Activated naive CD4-positive, alpha-beta T cell treated with anti-CD3 and anti-CD28 coated beads, Interleukin-2, amount 50 U/mL, for 24 hours (primary cell): ENCODE results near the gene KCNJ4.
"Not testable (repeated sequence)": the region's sequence is repeated elsewhere in the genome, so short reads cannot be mapped to it uniquely, and the experiment has no call there.

Experiments
- H3K27ac Mint-ChIP-seq: one replicate; pipeline ENCODE4 v1.8.0; 2021; ENCODE audit warnings: mild to moderate bottlenecking, mixed read lengths
- H3K27me3 Mint-ChIP-seq: one replicate; pipeline ENCODE4 v1.8.0; 2021; ENCODE audit warnings: mixed read lengths
- H3K36me3 Mint-ChIP-seq: one replicate; pipeline ENCODE4 v1.8.0; 2021; ENCODE audit warnings: mixed read lengths
- H3K4me1 Mint-ChIP-seq: one replicate; pipeline ENCODE4 v1.8.0; 2021; ENCODE audit warnings: mixed read lengths
- H3K4me3 Mint-ChIP-seq: one replicate; pipeline ENCODE4 v1.8.0; 2021; ENCODE audit warnings: mild to moderate bottlenecking, mixed read lengths
- H3K9me3 Mint-ChIP-seq: one replicate; pipeline ENCODE4 v1.8.0; 2021; ENCODE audit warnings: mixed read lengths

KCNJ4 gene

GRCh38 chr22:38400256-38400655 lies 54.7 kb downstream of the KCNJ4 start:
- not testable (repeated sequence) for H3K9me3 Mint-ChIP-seq, H3K27me3 Mint-ChIP-seq, H3K36me3 Mint-ChIP-seq, H3K4me3 Mint-ChIP-seq, H3K27ac Mint-ChIP-seq
- H3K4me1 Mint-ChIP-seq: peaks cover 25% of the 10 kb centered on the region

GRCh38 chr22:38398609-38399461 lies 56.2 kb downstream of the KCNJ4 start:
- Mint-ChIP-seq H3K4me3 (peak overlapping the region; percentile 87), H3K27me3 (no peaks in the 10 kb centered on the region), H3K4me1 (peaks cover 39% of the 10 kb centered on the region), H3K27ac (no peak overlapping the region), H3K9me3 (no peaks in the 10 kb centered on the region), H3K36me3 (no peaks in the 10 kb centered on the region)

- Mint-ChIP-seq H3K4me3 (peak overlapping the region; percentile 65), H3K4me1 (peaks cover 45% of the 10 kb centered on the region)
- not testable (repeated sequence) for H3K36me3 Mint-ChIP-seq, H3K27me3 Mint-ChIP-seq, H3K27ac Mint-ChIP-seq, H3K9me3 Mint-ChIP-seq
Observed at GRCh38 chr22:38398181-38398608, 56.8 kb downstream of the KCNJ4 start.

GRCh38 chr22:38397189-38398085 lies 57.6 kb downstream of the KCNJ4 start:
- no peaks in the 10 kb centered on the region for H3K36me3 Mint-ChIP-seq
- H3K9me3 Mint-ChIP-seq: no peaks in the 10 kb centered on the region
- peak overlapping the region; percentile 78 for H3K4me3 Mint-ChIP-seq
- H3K27me3 Mint-ChIP-seq: no peaks in the 10 kb centered on the region
- no peak overlapping the region for H3K27ac Mint-ChIP-seq
- peaks cover 51% of the 10 kb centered on the region for H3K4me1 Mint-ChIP-seq

GRCh38 chr22:38396440-38397069 lies 58.4 kb downstream of the KCNJ4 start:
- H3K4me1 Mint-ChIP-seq: peaks cover 51% of the 10 kb centered on the region

GRCh38 chr22:38395944-38396343 lies 59.1 kb downstream of the KCNJ4 start:
- not testable (repeated sequence) for H3K36me3 Mint-ChIP-seq, H3K9me3 Mint-ChIP-seq, H3K27me3 Mint-ChIP-seq
- peaks cover 51% of the 10 kb centered on the region for H3K4me1 Mint-ChIP-seq
- peak overlapping the region; percentile 23 for H3K27ac Mint-ChIP-seq
- H3K4me3 Mint-ChIP-seq: peak overlapping the region; percentile 78

More at GRCh38 chr22:38396440-38397069, 58.4 kb downstream of the KCNJ4 start:
- peak overlapping the region; percentile 78 for H3K4me3 Mint-ChIP-seq
- H3K36me3 Mint-ChIP-seq, H3K27me3 Mint-ChIP-seq, H3K27ac Mint-ChIP-seq, H3K9me3 Mint-ChIP-seq: not testable (repeated sequence)

GRCh38 chr22:38394929-38395624 lies 59.9 kb downstream of the KCNJ4 start:
- H3K4me3 Mint-ChIP-seq: peak overlapping the region; percentile 78
- H3K4me1 Mint-ChIP-seq: peaks cover 51% of the 10 kb centered on the region
- not testable (repeated sequence) for H3K36me3 Mint-ChIP-seq, H3K27ac Mint-ChIP-seq, H3K9me3 Mint-ChIP-seq, H3K27me3 Mint-ChIP-seq

GRCh38 chr22:38389428-38389818 lies 65.6 kb downstream of the KCNJ4 start:
- not testable (repeated sequence) for H3K9me3 Mint-ChIP-seq, H3K27ac Mint-ChIP-seq, H3K27me3 Mint-ChIP-seq, H3K4me3 Mint-ChIP-seq, H3K36me3 Mint-ChIP-seq
- H3K4me1 Mint-ChIP-seq: peaks cover 17% of the 10 kb centered on the region

- not testable (repeated sequence) for H3K27ac Mint-ChIP-seq, H3K27me3 Mint-ChIP-seq, H3K9me3 Mint-ChIP-seq
Observed at GRCh38 chr22:38388506-38389427, 66.2 kb downstream of the KCNJ4 start.

GRCh38 chr22:38386918-38387317 lies 68.1 kb downstream of the KCNJ4 start:
- H3K9me3 Mint-ChIP-seq, H3K4me1 Mint-ChIP-seq, H3K4me3 Mint-ChIP-seq, H3K27me3 Mint-ChIP-seq, H3K36me3 Mint-ChIP-seq, H3K27ac Mint-ChIP-seq: not testable (repeated sequence)

More at GRCh38 chr22:38388506-38389427, 66.2 kb downstream of the KCNJ4 start:
- not testable (repeated sequence) for H3K4me3 Mint-ChIP-seq, H3K36me3 Mint-ChIP-seq
- peaks cover 11% of the 10 kb centered on the region for H3K4me1 Mint-ChIP-seq

- H3K4me3 Mint-ChIP-seq: no peak overlapping the region
- no peaks in the 10 kb centered on the region for H3K27me3 Mint-ChIP-seq
- no peak overlapping the region for H3K27ac Mint-ChIP-seq
- no peaks in the 10 kb centered on the region for H3K4me1 Mint-ChIP-seq
- no peaks in the 10 kb centered on the region for H3K36me3 Mint-ChIP-seq
- H3K9me3 Mint-ChIP-seq: no peaks in the 10 kb centered on the region
Observed at GRCh38 chr22:38383417-38383816, 71.6 kb downstream of the KCNJ4 start.

GRCh38 chr22:38381371-38381770 lies 73.6 kb downstream of the KCNJ4 start:
- not testable (repeated sequence) for H3K27ac Mint-ChIP-seq, H3K4me3 Mint-ChIP-seq, H3K9me3 Mint-ChIP-seq, H3K36me3 Mint-ChIP-seq, H3K27me3 Mint-ChIP-seq, H3K4me1 Mint-ChIP-seq
